ENCODE data around the gene PCDH18.

GRCh38 chr4:137541876-137542646 is 9.8 kb upstream of the PCDH18 start:
- TF ChIP-seq, protein P1, sequence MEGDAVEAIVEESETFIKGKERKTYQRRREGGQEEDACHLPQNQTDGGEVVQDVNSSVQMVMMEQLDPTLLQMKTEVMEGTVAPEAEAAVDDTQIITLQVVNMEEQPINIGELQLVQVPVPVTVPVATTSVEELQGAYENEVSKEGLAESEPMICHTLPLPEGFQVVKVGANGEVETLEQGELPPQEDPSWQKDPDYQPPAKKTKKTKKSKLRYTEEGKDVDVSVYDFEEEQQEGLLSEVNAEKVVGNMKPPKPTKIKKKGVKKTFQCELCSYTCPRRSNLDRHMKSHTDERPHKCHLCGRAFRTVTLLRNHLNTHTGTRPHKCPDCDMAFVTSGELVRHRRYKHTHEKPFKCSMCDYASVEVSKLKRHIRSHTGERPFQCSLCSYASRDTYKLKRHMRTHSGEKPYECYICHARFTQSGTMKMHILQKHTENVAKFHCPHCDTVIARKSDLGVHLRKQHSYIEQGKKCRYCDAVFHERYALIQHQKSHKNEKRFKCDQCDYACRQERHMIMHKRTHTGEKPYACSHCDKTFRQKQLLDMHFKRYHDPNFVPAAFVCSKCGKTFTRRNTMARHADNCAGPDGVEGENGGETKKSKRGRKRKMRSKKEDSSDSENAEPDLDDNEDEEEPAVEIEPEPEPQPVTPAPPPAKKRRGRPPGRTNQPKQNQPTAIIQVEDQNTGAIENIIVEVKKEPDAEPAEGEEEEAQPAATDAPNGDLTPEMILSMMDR (IDR thresholded peaks at IDR 0.05; ENCODE audit: borderline replicate concordance, extremely low read depth, low read length, poor library complexity, severe bottlenecking), result no peak
- TF ChIP-seq EZH2 (IDR thresholded peaks at IDR 0.05; ENCODE audit: borderline replicate concordance, low read depth, low read length, severe bottlenecking), result no peak

Measured in DND-41 (cell line).